ENCODE data around the gene CCDC167.

CCDC167 gene

DNA sequence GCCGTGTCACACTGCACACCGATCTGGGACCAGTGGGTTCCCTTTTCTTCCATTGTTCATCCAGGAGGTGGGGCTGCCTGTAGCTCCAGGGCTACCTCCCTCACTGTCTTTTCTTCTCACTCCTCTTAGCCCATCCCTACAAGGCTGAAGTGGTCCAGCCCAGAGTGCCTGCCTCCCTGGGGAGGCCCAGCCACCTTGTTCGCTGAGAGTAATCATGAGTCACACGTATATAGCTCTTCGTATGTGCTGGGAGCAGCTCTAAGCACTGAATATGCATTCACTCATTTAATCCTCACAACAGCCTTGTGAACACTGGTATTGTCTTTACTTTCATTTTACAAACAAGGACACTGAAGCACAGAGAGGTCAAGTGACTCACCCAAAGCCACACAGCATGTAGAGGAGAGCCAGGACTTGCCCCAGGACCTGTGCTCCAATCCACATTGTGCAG lies 14.7 kb upstream of the CCDC167 start:
- Histone ChIP-seq H3K4me1 (ENCODE audit: control insufficient read depth, low read length) (no peaks in the 10 kb centered on the region), H3K36me3 (ENCODE audit: control insufficient read depth, low read length) (no peaks in the 10 kb centered on the region), H3K9me3 (ENCODE audit: control insufficient read depth, insufficient read depth, low read length) (no peaks in the 10 kb centered on the region), H3K27ac (ENCODE audit: low read depth, low read length) (no peak overlapping the region), H3K27me3 (ENCODE audit: control insufficient read depth, low read length) (peaks cover 14% of the 10 kb centered on the region), H3K4me2 (ENCODE audit: low read length) (no peak overlapping the region), H4K20me1 (ENCODE audit: control insufficient read depth, insufficient read depth, low read depth, low read length) (no peaks in the 10 kb centered on the region), H3K79me2 (ENCODE audit: control insufficient read depth, low read length) (no peaks in the 10 kb centered on the region), H3K4me3 (ENCODE audit: low read length) (no peak overlapping the region), H3K9me2 (replicated peaks; ENCODE audit: control insufficient read depth, low read length) (no peaks in the 10 kb centered on the region), H3F3A (ENCODE audit: control insufficient read depth, insufficient read depth) (no peaks in the 10 kb centered on the region)
- TF ChIP-seq EZH2phosphoT487 (IDR thresholded peaks at IDR 0.05; ENCODE audit: borderline replicate concordance, low read length): no peak
- no peak for TF ChIP-seq CTCF (IDR thresholded peaks at IDR 0.05; ENCODE audit: low read depth, low read length, poor library complexity, severe bottlenecking)

GRCh38 chr6:37513576-37513975 lies 13.9 kb upstream of the CCDC167 start:
- no peak overlapping the region for H3K4me3 ChIP-seq (ENCODE audit: low read length)
- H3F3A ChIP-seq (ENCODE audit: control insufficient read depth, insufficient read depth): no peaks in the 10 kb centered on the region
- H3K79me2 ChIP-seq (ENCODE audit: control insufficient read depth, low read length): no peaks in the 10 kb centered on the region
- H3K9me3 ChIP-seq (ENCODE audit: control insufficient read depth, insufficient read depth, low read length): no peaks in the 10 kb centered on the region
- no peak for TF ChIP-seq CTCF (IDR thresholded peaks at IDR 0.05; ENCODE audit: low read depth, low read length, poor library complexity, severe bottlenecking)
- no peak for TF ChIP-seq EZH2phosphoT487 (IDR thresholded peaks at IDR 0.05; ENCODE audit: borderline replicate concordance, low read length)
- H4K20me1 ChIP-seq (ENCODE audit: control insufficient read depth, insufficient read depth, low read depth, low read length): no peaks in the 10 kb centered on the region
- H3K9me2 ChIP-seq (replicated peaks; ENCODE audit: control insufficient read depth, low read length): no peaks in the 10 kb centered on the region
- no peaks in the 10 kb centered on the region for H3K4me1 ChIP-seq (ENCODE audit: control insufficient read depth, low read length)
- H3K27ac ChIP-seq (ENCODE audit: low read depth, low read length): no peak overlapping the region
- H3K36me3 ChIP-seq (ENCODE audit: control insufficient read depth, low read length): no peaks in the 10 kb centered on the region
- peaks cover 11% of the 10 kb centered on the region for H3K27me3 ChIP-seq (ENCODE audit: control insufficient read depth, low read length)
- H3K4me2 ChIP-seq (ENCODE audit: low read length): no peak overlapping the region

- no peaks in the 10 kb centered on the region for H3K4me1 ChIP-seq (ENCODE audit: control insufficient read depth, low read length)
- H3K9me3 ChIP-seq (ENCODE audit: control insufficient read depth, insufficient read depth, low read length): no peaks in the 10 kb centered on the region
- no peaks in the 10 kb centered on the region for H3K79me2 ChIP-seq (ENCODE audit: control insufficient read depth, low read length)
- H3K36me3 ChIP-seq (ENCODE audit: control insufficient read depth, low read length): no peaks in the 10 kb centered on the region
- no peak overlapping the region for H3K4me3 ChIP-seq (ENCODE audit: low read length)
- no peak overlapping the region for H3K4me2 ChIP-seq (ENCODE audit: low read length)
- TF ChIP-seq CTCF (IDR thresholded peaks at IDR 0.05; ENCODE audit: low read depth, low read length, poor library complexity, severe bottlenecking) (no peak), EZH2phosphoT487 (IDR thresholded peaks at IDR 0.05; ENCODE audit: borderline replicate concordance, low read length) (no peak)
- no peaks in the 10 kb centered on the region for H3K9me2 ChIP-seq (replicated peaks; ENCODE audit: control insufficient read depth, low read length)
- H3K27ac ChIP-seq (ENCODE audit: low read depth, low read length): no peak overlapping the region
- no peaks in the 10 kb centered on the region for H3F3A ChIP-seq (ENCODE audit: control insufficient read depth, insufficient read depth)
- no peaks in the 10 kb centered on the region for H4K20me1 ChIP-seq (ENCODE audit: control insufficient read depth, insufficient read depth, low read depth, low read length)
- H3K27me3 ChIP-seq (ENCODE audit: control insufficient read depth, low read length): peaks cover 9% of the 10 kb centered on the region
Observed at GRCh38 chr6:37513155-37513554, 13.5 kb upstream of the CCDC167 start.
